GM12878 (cell line): Measurements from ENCODE around the gene CCDC191. TPM values are rescaled to one million over a fixed set of nuclear protein-coding genes. Genes with fewer than 3 reads are reported as not detected.

Experiments
- BMI1 ChIP-seq: fragments of 450-650 bp; IDR thresholded peaks from 2 replicates; pipeline ENCODE4 v1.6.1; 2016; ENCODE audit warnings: mild to moderate bottlenecking, moderate library complexity, borderline replicate concordance
- CREB1 ChIP-seq: IDR thresholded peaks from 2 replicates; pipeline ENCODE4 v1.6.1; 2012; ENCODE audit warnings: low read depth, mild to moderate bottlenecking, inconsistent platforms
- ESRRA ChIP-seq: IDR thresholded peaks from 2 replicates; pipeline ENCODE4 v1.6.1; 2012; ENCODE audit warnings: mild to moderate bottlenecking, low read length, improper control_type of control experiment
- EZH2 ChIP-seq: IDR thresholded peaks from 2 replicates; pipeline ENCODE4 v1.6.1; 2012; ENCODE audit warnings: low read depth, mild to moderate bottlenecking, control low read depth, inconsistent platforms, low read length, borderline replicate concordance; ENCODE audit not compliant: control insufficient read depth
- FOS ChIP-seq: IDR thresholded peaks from 3 replicates; pipeline ENCODE4 v1.6.1; 2011; ENCODE audit warnings: borderline replicate concordance; ENCODE audit not compliant: insufficient read length; ENCODE audit errors: extremely low read depth
- IKZF2 ChIP-seq, 2 experiments: fragments of 450-650 bp; IDR thresholded peaks; 2 replicates each; pipeline ENCODE4 v1.6.1; 2017; ENCODE audit warnings: mild to moderate bottlenecking in 2 of 2, moderate library complexity in 2 of 2
- POLR2AphosphoS2 ChIP-seq: IDR thresholded peaks from 2 replicates; pipeline ENCODE4 v1.6.1; 2011; ENCODE audit warnings: low read depth, mild to moderate bottlenecking, low read length, improper control_type of control experiment, moderate library complexity
- RCOR1 ChIP-seq: conservative IDR thresholded peaks from 2 replicates; pipeline ENCODE4 v1.6.1; 2012; ENCODE audit warnings: low read depth, low read length, improper control_type of control experiment
- SMARCA5 ChIP-seq: fragments of 450-650 bp; IDR thresholded peaks from 2 replicates; pipeline ENCODE4 v1.6.1; 2017; ENCODE audit warnings: mild to moderate bottlenecking
- SRF ChIP-seq, 2 experiments: IDR thresholded peaks; 2 replicates each; pipeline ENCODE4 v1.6.1; 2011; ENCODE audit warnings: low read depth in 2 of 2, low read length in 2 of 2, mild to moderate bottlenecking in 1 of 2, moderate library complexity in 1 of 2
- polyA plus RNA-seq, 11 experiments: library from polyadenylated mRNA; depleted of rRNA in 4 of 11; unstranded in 6 of 11; stranded (reverse) in 5 of 11; fragments of >200 nt; fragmentation: Nextera tagmentation in 4 of 11; fragmentation: Illumina TruSeq in 1 of 11; extraction: Ambion mirVana in 4 of 11; extraction: Trizol in 1 of 11; gene quantifications; 1 replicate in 1 of 11; 2 replicates in 10 of 11; pipeline versions ENCODE4 v1.2.1 to v1.2.3, GENCODE V29; 2011 to 2016; ENCODE audit warnings: inconsistent platforms in 2 of 11, missing spikeins in 2 of 11, low read depth in 1 of 11
- total RNA-seq, 4 experiments: library from RNA; depleted of rRNA in 3 of 4; stranded (reverse); fragments of >200 nt in 3 of 4; fragmentation: Illumina TruSeq in 1 of 4; extraction: Trizol in 1 of 4; gene quantifications; 2 replicates each; pipeline versions ENCODE4 v1.2.1 to v1.2.3, GENCODE V29; 2013 to 2021
- TF ChIP-seq, protein P1 (sequence below): IDR thresholded peaks from 2 replicates; pipeline ENCODE4 v1.6.1; 2011; ENCODE audit warnings: borderline replicate concordance, low read depth, mild to moderate bottlenecking, moderate library complexity, mixed read lengths, low read length; ENCODE audit not compliant: insufficient read depth; ENCODE audit errors: extremely low read length
- TF ChIP-seq, protein P2 (sequence below): fragments of 450-650 bp; IDR thresholded peaks from 2 replicates; pipeline ENCODE4 v1.6.1; 2016; ENCODE audit warnings: mild to moderate bottlenecking, moderate library complexity, borderline replicate concordance
- TF ChIP-seq, protein P3 (sequence below): fragments of 450-650 bp; IDR thresholded peaks from 2 replicates; pipeline ENCODE4 v1.6.1; 2018; ENCODE audit warnings: borderline replicate concordance, mild to moderate bottlenecking; ENCODE audit not compliant: partially characterized antibody
- TF ChIP-seq, protein P4 (sequence below): fragments of 450-650 bp; IDR thresholded peaks from 2 replicates; pipeline ENCODE4 v1.6.1; 2016; ENCODE audit warnings: mild to moderate bottlenecking
- TF ChIP-seq, protein P5 (sequence below): fragments of 450-650 bp; IDR thresholded peaks from 2 replicates; pipeline ENCODE4 v1.6.1; 2017; ENCODE audit warnings: antibody characterized with exemption, mild to moderate bottlenecking, moderate library complexity

CCDC191 gene
- total and polyA plus RNA-seq, 10 of the 15 experiments (the other 5 are each of a cell fraction or from before 2014, with no cell fraction given): 1.2 to 2.9 (median 1.7) TPM

DNA sequence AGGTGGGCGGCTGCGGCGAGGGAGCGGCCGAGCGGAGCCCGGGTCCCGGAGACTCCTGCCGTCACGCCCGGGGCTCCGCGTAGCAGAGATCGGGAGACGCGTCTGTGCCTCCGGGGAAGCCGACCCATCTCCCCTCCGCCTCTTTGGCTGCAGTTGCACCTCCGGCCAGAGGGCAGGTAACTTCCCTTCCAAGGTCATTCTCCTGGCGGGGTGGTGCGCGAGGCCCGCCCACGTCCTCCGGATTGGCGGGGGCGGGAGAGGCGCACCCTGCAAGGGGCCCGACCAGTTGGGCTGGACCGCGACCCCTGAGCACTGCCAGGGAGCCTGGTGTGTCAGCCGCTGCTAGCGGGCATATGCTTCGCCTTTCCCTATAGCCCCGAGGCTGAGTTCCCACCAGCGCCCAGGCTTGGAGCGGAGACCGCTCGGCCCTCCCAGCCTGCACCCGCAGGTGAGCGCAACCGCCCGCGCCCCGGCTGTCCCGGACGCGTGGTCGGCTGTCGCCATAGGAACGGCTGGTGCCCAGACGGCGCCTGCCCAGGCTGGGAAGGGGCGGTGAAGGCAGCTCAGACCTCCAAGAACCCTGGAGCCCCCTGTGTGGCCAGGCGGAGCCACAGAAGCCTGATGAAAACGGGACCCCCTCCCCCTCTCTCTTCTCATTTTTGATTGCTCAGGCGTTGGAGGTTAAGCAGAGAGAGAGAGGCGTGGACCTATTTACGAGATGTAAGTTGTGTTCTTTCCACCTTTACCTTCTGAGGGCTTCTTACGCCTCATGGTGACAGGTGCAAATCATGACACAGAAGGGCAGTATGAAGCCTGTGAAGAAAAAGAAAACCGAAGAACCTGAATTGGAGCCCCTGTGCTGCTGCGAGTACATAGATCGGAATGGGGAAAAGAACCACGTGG, 108.1 kb downstream of the CCDC191 start (continued):
- no peak for TF ChIP-seq RCOR1
- no peak for TF ChIP-seq POLR2AphosphoS2
- no peak for TF ChIP-seq SMARCA5
- TF ChIP-seq BMI1: 0 out of 2 replicates have a peak, but pooled peaks have one; percentile 51
- TF ChIP-seq, protein P1, sequence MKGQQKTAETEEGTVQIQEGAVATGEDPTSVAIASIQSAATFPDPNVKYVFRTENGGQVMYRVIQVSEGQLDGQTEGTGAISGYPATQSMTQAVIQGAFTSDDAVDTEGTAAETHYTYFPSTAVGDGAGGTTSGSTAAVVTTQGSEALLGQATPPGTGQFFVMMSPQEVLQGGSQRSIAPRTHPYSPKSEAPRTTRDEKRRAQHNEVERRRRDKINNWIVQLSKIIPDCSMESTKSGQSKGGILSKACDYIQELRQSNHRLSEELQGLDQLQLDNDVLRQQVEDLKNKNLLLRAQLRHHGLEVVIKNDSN: no peak
- TF ChIP-seq SRF (IDR thresholded peaks at IDR 0.05; ENCODE audit: low read depth in 2 of 2, low read length in 2 of 2): no peak
- TF ChIP-seq, protein P2, sequence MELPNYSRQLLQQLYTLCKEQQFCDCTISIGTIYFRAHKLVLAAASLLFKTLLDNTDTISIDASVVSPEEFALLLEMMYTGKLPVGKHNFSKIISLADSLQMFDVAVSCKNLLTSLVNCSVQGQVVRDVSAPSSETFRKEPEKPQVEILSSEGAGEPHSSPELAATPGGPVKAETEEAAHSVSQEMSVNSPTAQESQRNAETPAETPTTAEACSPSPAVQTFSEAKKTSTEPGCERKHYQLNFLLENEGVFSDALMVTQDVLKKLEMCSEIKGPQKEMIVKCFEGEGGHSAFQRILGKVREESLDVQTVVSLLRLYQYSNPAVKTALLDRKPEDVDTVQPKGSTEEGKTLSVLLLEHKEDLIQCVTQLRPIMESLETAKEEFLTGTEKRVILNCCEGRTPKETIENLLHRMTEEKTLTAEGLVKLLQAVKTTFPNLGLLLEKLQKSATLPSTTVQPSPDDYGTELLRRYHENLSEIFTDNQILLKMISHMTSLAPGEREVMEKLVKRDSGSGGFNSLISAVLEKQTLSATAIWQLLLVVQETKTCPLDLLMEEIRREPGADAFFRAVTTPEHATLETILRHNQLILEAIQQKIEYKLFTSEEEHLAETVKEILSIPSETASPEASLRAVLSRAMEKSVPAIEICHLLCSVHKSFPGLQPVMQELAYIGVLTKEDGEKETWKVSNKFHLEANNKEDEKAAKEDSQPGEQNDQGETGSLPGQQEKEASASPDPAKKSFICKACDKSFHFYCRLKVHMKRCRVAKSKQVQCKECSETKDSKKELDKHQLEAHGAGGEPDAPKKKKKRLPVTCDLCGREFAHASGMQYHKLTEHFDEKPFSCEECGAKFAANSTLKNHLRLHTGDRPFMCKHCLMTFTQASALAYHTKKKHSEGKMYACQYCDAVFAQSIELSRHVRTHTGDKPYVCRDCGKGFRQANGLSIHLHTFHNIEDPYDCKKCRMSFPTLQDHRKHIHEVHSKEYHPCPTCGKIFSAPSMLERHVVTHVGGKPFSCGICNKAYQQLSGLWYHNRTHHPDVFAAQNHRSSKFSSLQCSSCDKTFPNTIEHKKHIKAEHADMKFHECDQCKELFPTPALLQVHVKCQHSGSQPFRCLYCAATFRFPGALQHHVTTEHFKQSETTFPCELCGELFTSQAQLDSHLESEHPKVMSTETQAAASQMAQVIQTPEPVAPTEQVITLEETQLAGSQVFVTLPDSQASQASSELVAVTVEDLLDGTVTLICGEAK: no peak
- TF ChIP-seq, protein P3, sequence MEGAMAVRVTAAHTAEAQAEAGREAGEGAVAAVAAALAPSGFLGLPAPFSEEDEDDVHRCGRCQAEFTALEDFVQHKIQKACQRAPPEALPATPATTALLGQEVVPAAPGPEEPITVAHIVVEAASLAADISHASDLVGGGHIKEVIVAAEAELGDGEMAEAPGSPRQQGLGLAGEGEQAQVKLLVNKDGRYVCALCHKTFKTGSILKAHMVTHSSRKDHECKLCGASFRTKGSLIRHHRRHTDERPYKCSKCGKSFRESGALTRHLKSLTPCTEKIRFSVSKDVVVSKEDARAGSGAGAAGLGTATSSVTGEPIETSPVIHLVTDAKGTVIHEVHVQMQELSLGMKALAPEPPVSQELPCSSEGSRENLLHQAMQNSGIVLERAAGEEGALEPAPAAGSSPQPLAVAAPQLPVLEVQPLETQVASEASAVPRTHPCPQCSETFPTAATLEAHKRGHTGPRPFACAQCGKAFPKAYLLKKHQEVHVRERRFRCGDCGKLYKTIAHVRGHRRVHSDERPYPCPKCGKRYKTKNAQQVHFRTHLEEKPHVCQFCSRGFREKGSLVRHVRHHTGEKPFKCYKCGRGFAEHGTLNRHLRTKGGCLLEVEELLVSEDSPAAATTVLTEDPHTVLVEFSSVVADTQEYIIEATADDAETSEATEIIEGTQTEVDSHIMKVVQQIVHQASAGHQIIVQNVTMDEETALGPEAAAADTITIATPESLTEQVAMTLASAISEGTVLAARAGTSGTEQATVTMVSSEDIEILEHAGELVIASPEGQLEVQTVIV: no peak
- TF ChIP-seq, protein P4, sequence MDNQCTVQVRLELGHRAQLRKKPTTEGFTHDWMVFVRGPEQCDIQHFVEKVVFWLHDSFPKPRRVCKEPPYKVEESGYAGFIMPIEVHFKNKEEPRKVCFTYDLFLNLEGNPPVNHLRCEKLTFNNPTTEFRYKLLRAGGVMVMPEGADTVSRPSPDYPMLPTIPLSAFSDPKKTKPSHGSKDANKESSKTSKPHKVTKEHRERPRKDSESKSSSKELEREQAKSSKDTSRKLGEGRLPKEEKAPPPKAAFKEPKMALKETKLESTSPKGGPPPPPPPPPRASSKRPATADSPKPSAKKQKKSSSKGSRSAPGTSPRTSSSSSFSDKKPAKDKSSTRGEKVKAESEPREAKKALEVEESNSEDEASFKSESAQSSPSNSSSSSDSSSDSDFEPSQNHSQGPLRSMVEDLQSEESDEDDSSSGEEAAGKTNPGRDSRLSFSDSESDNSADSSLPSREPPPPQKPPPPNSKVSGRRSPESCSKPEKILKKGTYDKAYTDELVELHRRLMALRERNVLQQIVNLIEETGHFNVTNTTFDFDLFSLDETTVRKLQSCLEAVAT: no peak
- TF ChIP-seq IKZF2 (IDR thresholded peaks at IDR 0.05): 0 out of 4 replicates have a peak, but pooled peaks of 1 of the 2 experiments have one; percentile 12
- no peak for TF ChIP-seq EZH2
- TF ChIP-seq CREB1: no peak; the same call in 1 of the 2 replicates
- TF ChIP-seq, protein P5, sequence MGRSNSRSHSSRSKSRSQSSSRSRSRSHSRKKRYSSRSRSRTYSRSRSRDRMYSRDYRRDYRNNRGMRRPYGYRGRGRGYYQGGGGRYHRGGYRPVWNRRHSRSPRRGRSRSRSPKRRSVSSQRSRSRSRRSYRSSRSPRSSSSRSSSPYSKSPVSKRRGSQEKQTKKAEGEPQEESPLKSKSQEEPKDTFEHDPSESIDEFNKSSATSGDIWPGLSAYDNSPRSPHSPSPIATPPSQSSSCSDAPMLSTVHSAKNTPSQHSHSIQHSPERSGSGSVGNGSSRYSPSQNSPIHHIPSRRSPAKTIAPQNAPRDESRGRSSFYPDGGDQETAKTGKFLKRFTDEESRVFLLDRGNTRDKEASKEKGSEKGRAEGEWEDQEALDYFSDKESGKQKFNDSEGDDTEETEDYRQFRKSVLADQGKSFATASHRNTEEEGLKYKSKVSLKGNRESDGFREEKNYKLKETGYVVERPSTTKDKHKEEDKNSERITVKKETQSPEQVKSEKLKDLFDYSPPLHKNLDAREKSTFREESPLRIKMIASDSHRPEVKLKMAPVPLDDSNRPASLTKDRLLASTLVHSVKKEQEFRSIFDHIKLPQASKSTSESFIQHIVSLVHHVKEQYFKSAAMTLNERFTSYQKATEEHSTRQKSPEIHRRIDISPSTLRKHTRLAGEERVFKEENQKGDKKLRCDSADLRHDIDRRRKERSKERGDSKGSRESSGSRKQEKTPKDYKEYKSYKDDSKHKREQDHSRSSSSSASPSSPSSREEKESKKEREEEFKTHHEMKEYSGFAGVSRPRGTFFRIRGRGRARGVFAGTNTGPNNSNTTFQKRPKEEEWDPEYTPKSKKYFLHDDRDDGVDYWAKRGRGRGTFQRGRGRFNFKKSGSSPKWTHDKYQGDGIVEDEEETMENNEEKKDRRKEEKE: no peak
- peak; percentile 41; the same call in 1 of the 2 replicates for TF ChIP-seq ESRRA
- no peak for TF ChIP-seq FOS
